Aorta (tissue), 5 donors: Measurements from ENCODE around the gene OR6K3. TPM values are rescaled to one million over a fixed set of nuclear protein-coding genes. Genes with fewer than 3 reads are reported as not detected.

ENCODE experiments used
- ATAC-seq: fragments of 200-7000 bp; cut with Tn5 transposase; one replicate; pipeline ENCODE4 v1.9.1; 2022; ENCODE audit warnings: moderate library complexity; ENCODE audit not compliant: low FRiP score
- DNase-seq, 2 donors: peaks; one replicate each; pipeline ENCODE4 v3.0.0-alpha.2; 2020
- H3K27ac ChIP-seq, 2 donors: one replicate each; pipeline ENCODE4 v1.5.1; 2013; ENCODE audit warnings: low read length in 2 of 2, mild to moderate bottlenecking in 2 of 2, moderate library complexity in 2 of 2, control low read depth in 1 of 2, inconsistent platforms in 1 of 2, low read depth in 1 of 2
- H3K27me3 ChIP-seq, 2 donors: one replicate each; pipeline ENCODE4 v1.6.1; 2013; ENCODE audit warnings: control low read depth in 1 of 2, low read length in 1 of 2, mild to moderate bottlenecking in 1 of 2, moderate library complexity in 1 of 2; ENCODE audit not compliant: insufficient read depth in 2 of 2, control insufficient read depth in 1 of 2
- H3K36me3 ChIP-seq, 2 donors: one replicate each; pipeline ENCODE4 v1.6.1; 2013; ENCODE audit warnings: control low read depth in 1 of 2, low read length in 1 of 2, mild to moderate bottlenecking in 1 of 2; ENCODE audit not compliant: insufficient read depth in 2 of 2, control insufficient read depth in 1 of 2
- H3K4me1 ChIP-seq, 2 donors: one replicate each; pipeline ENCODE4 v1.6.1; 2013; ENCODE audit warnings: low read length in 2 of 2, control low read depth in 1 of 2, mild to moderate bottlenecking in 1 of 2, moderate library complexity in 1 of 2; ENCODE audit not compliant: insufficient read depth in 2 of 2, control insufficient read depth in 1 of 2
- H3K4me3 ChIP-seq, 2 donors: one replicate each; pipeline ENCODE4 v1.5.1; 2013; ENCODE audit warnings: low read length in 2 of 2, control low read depth in 1 of 2, mild to moderate bottlenecking in 1 of 2
- H3K9me3 ChIP-seq: one replicate; pipeline ENCODE4 v1.6.1; 2013; ENCODE audit warnings: mild to moderate bottlenecking, low read length; ENCODE audit not compliant: control insufficient read depth
- WGBS, 2 donors: extraction: QIAGEN DNeasy Blood & Tissue Kit; methylation state at CpG; one replicate each; pipeline ENCODE4 v1.1.7; 2013; 5-methylcytosine and 5-hydroxymethylcytosine counted together
- intact Hi-C, 2 donors: fragments of 100-400 bp; cut with DNase I; formaldehyde crosslinking; loops; one replicate each; pipeline versions ENCODE4 v1.14.2 to v1.15.0; 2022
- polyA plus RNA-seq, 2 donors: library from polyadenylated mRNA; stranded (reverse); fragments of 200-250 nt; gene quantifications; one replicate each; pipeline ENCODE4 v1.2.3, GENCODE V29; 2013
- total RNA-seq, 2 donors: library from RNA; stranded (reverse); fragmentation: NEBNext Ultra II Directional; extraction: Animal tissue kit (Norgen Biotek cat#: 25700); gene quantifications; one replicate each; pipeline ENCODE4 v1.2.1, GENCODE V29; 2021
- donor health status: healthy with polysubstance abuse.
- donor health status: Bipolar disorder and iron deficiency.
- donor health status: DM: no; HTN: no; CAD: no.
- donor health status: DM: no; HTN: no; CAD: no.
- donor health status: DM: yes; HTN: yes; CAD: no.

The OR6K3 gene
- total and polyA plus RNA-seq, 4 donors: not detected

DNA sequence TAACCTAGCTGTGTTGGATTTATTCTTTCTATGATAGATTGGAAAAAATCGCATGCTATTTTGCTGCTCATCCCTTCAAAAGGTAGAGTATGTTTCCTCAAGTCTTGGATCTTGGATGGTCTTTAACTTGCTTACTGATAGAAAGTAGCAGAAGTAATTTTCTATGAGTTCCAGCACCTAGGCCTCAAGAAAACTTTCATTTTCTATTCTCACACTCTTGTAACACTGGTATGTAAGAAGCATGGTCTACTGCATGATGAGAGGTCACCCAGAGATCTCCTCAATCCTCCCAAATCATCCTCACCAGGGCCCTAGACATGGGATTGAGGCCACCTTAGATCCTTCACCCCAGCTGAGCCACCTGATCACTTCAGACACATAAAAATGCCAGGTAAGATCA is 41.2 kb downstream of the OR6K3 start:
- ATAC-seq (no peak), DNase-seq (no peak)
- no peaks in the 10 kb centered on the region for H3K27me3 ChIP-seq
- WGBS, 2 donors: 91 to 93% methylated on average over 1 of the region's 1 CpG
- intact Hi-C loops: no loop called here
- H3K27ac ChIP-seq: no peak overlapping the region
- H3K9me3 ChIP-seq: no peaks in the 10 kb centered on the region
- H3K4me1 ChIP-seq: no peaks in the 10 kb centered on the region
- H3K36me3 ChIP-seq: no peaks in the 10 kb centered on the region
- no peak overlapping the region for H3K4me3 ChIP-seq

- Histone ChIP-seq H3K36me3 (no peaks in the 10 kb centered on the region), H3K4me1 (no peaks in the 10 kb centered on the region), H3K27me3 (no peaks in the 10 kb centered on the region), H3K27ac (no peak overlapping the region), H3K9me3 (no peaks in the 10 kb centered on the region), H3K4me3 (no peak overlapping the region)
- intact Hi-C loops: no loop called here
- no peak for ATAC-seq
- no peak for DNase-seq
- WGBS, 2 donors: 41 to 43% methylated on average over 4 of the region's 4 CpGs
Measured at GRCh38 chr1:158675563-158676323, 44.8 kb downstream of the OR6K3 start.

DNA sequence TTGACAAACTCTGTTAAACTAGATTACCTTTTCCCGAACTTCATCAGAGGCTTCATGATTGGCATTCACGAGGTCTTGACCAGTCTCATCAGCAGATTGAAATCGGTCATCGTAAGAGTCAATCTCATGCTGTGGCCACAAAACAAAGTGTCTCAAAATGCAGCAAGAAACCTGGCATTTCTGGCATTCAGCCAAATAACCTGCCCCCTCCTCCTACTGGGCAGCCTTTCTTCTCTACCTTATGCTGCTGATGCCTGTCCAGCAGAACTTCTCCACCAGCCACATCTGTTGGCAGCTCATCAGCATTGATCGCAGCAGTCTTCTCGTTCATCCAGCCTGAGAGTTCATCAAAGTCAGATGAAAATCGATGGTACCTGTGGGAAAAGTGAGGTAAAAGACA is 46.2 kb downstream of the OR6K3 start:
- no peaks in the 10 kb centered on the region for H3K4me1 ChIP-seq
- ATAC-seq: no peak
- WGBS, 2 donors: 88 to 90% methylated on average over 7 of the region's 7 CpGs
- intact Hi-C loops: no loop called here
- no peaks in the 10 kb centered on the region for H3K9me3 ChIP-seq
- no peaks in the 10 kb centered on the region for H3K36me3 ChIP-seq
- H3K4me3 ChIP-seq: no peak overlapping the region
- DNase-seq: no peak
- H3K27ac ChIP-seq: no peak overlapping the region
- no peaks in the 10 kb centered on the region for H3K27me3 ChIP-seq

Other genes with a start within 250 kb of the OR6K3 start
- not detected for gene OR10R2, start 248.5 kb downstream of the OR6K3 start, total RNA-seq
- not detected for gene OR10R2, start 248.5 kb downstream of the OR6K3 start, polyA plus RNA-seq
- gene OR6Y1, start 166.3 kb downstream of the OR6K3 start, total RNA-seq: not detected
- gene OR6Y1, start 166.3 kb downstream of the OR6K3 start, polyA plus RNA-seq: under 1 TPM in 1 of 2 donors, not detected in 1; 0.50 TPM
- not detected for gene OR6P1, start 150.1 kb downstream of the OR6K3 start, total RNA-seq
- under 1 TPM in 1 of 2 donors, not detected in 1; 0.13 TPM for gene OR6P1, start 150.1 kb downstream of the OR6K3 start, polyA plus RNA-seq
- not detected for gene OR10X1, start 140.8 kb downstream of the OR6K3 start, total RNA-seq
- gene OR10X1, start 140.8 kb downstream of the OR6K3 start, polyA plus RNA-seq: not detected
- not detected for gene OR10Z1, start 115.5 kb downstream of the OR6K3 start, total RNA-seq
- not detected for gene OR10Z1, start 115.5 kb downstream of the OR6K3 start, polyA plus RNA-seq
- 1 to 10 TPM in 1 of 2 donors, not detected in 1; 1.2 TPM for gene SPTA1, start 34.0 kb downstream of the OR6K3 start, total RNA-seq
- gene SPTA1, start 34.0 kb downstream of the OR6K3 start, polyA plus RNA-seq: not detected
- gene OR6K2, start 20.1 kb downstream of the OR6K3 start, total RNA-seq: not detected
- gene OR6K2, start 20.1 kb downstream of the OR6K3 start, polyA plus RNA-seq: not detected
- gene OR6K6, start 34.0 kb upstream of the OR6K3 start, total RNA-seq: not detected
- gene OR6K6, start 34.0 kb upstream of the OR6K3 start, polyA plus RNA-seq: under 1 TPM in 1 of 2 donors, not detected in 1; 0.50 TPM
- not detected for gene OR6N1, start 51.5 kb upstream of the OR6K3 start, total RNA-seq
- not detected for gene OR6N1, start 51.5 kb upstream of the OR6K3 start, polyA plus RNA-seq
- not detected for gene OR6N2, start 60.5 kb upstream of the OR6K3 start, total RNA-seq
- not detected for gene OR6N2, start 60.5 kb upstream of the OR6K3 start, polyA plus RNA-seq
- 10 to 100 TPM; 11.3 to 20.3 TPM for gene MNDA, start 110.6 kb upstream of the OR6K3 start, total RNA-seq
- 1 to 10 TPM; 1.8 to 9.1 TPM for gene MNDA, start 110.6 kb upstream of the OR6K3 start, polyA plus RNA-seq
- 1 to 10 TPM; 2.9 to 4.7 TPM for gene PYHIN1, start 210.8 kb upstream of the OR6K3 start, total RNA-seq
- not detected for gene PYHIN1, start 210.8 kb upstream of the OR6K3 start, polyA plus RNA-seq